Left renal cortex interstitium (tissue), 4 donors: ENCODE results near the gene CHRM5. TPM values are rescaled to one million over a fixed set of nuclear protein-coding genes. Genes with fewer than 3 reads are reported as not detected.

Source experiments
- DNase-seq, 4 donors: peaks; one replicate each; pipeline ENCODE4 v3.0.0-alpha.2; 2013; ENCODE audit warnings: low read depth in 4 of 4, low spot score in 2 of 4, missing footprints in 1 of 4
- polyA plus RNA-seq, 4 donors: library from polyadenylated mRNA; unstranded; fragments of 120-200 nt; gene quantifications; one replicate each; pipeline ENCODE4 v1.2.1, GENCODE V29; 2013; ENCODE audit not compliant: insufficient read length in 4 of 4

The CHRM5 gene
- polyA plus RNA-seq, 4 donors: 0.16 to 0.44 (median 0.31) TPM

DNA sequence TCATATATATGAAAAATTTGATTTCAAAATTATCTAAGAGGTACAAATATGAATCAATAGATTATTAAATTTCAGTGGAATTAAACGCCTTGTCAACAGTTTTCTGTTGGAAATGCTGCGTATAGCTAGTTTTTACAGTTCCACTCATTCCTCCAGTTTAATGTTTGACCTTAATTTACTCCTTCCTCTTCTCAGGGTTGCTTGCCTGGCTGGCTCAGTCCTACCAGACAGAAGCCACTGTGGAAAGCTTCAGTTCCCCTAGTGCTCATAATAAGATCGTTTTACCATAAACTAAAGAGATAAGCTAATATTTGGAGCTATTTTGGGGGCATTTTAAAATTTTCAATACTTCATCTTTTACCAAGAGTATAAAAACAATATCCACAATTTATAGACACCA, 110.6 kb downstream of the CHRM5 start:
- DNase-seq: no peak

DNA sequence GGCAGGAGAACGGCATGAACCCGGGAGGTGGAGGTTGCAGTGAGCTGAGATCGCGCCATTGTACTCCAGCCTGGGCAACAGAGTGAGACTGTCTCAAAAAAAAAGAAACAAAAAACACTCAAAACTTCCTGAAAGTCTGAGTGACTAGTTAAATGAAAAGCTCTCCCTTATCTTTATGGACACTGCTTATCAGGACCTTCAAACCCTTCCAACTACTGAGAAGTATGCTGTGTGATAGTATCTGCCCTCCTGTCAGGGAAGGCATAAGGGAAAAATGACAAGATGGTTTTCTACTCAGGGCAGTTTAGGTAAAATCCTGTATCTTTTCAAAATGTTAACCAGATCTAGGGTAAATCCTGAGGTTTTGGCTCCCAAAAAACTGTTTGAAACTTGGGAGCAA, 111.6 kb downstream of the CHRM5 start:
- no peak for DNase-seq

DNA sequence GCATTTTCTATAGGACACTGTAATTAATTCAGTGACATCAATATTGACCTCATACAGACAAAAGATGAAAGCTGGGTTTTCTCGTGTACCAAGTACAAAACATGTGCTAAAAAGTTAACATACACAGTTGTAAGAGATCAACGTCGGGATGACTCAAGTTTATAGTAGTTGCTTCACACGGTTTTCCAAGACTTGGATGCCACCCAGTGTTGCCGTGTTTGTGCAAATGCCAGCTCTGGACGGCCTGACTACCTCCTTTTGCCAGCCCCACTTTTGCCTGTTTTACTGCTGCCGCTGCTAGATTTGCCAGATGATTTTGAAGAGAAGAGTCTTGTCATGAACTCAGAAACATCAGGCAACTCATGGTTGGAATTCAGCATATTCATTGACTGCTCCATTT, 115.8 kb downstream of the CHRM5 start:
- no peak for DNase-seq

DNA sequence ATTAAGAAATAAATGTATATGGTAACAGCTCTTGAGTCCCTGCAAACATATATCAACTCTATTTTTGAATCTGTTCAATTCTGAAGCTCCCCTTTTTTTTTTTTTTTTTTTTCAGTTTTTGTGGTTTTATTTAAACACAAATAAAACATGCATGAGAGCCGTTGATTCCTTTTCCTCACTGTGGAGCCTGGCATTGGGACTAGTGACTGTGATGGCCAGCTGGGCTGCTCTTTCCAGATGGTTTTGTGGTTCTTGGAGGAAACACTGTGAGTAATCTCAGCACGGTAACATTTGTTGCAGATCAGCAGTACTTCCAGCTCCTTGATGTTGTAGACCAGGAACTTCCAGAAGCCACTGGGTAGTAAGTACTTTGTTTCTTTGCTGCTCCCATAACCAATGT, 117.4 kb downstream of the CHRM5 start:
- DNase-seq: no peak

DNA sequence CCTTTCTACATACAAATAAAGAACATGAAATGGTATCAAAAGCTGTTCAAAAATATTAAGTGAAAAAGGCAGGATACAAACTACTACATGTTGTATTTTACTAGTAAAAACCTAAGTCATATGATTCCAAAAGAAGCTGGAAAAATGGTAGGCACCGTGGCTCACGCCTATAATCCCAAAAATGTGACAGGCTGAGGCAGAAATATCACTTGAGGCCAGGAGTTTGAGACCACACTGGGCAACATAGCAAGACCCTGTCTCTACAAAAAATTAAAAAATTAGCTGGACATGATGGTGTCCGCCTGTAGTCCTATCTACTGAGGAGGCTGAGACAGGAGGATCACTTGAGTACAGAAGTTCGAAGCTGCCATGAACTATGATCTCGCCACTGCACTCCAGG, 131.6 kb downstream of the CHRM5 start:
- no peak for DNase-seq

DNA sequence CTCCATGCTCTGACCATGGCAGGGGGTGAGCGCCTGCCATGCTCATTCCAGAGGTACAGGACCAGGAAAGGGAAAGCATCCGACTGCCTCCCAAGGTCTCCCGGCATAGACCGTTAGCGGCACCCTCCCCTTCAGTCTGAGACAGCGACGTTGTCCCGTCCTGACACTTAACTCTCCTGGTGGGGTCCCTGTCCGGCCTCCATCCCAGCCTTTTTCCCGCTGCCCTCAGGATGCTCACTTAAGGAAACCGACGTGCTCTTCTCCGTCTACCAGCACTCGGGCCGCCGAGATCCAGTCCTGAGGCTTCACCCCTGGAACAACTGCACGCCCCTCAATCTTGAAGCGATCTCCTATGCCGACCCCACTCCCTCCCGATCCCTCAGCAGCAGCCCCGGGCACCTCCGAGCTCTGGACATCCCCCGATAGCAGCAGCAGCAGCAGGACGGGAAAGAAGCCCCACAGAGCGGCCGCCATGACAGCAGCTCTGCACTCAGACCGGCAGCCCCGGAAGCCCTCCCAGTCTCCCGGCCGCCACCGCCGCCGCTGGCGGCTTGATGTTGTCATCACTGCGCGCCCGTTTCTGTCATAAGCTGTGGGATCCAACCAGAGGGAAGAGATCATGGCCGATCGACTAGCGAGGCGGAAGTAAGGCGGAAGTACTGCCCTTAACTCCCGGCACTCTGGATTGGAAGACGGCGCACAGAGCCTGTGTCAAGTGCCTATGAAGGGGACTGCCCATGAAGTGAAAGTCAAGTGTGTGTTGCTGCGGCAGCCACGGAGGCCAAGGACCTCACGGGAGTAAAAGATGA, 133.3 kb downstream of the CHRM5 start, which contains the start of the genes EMC7 and PGBD4:
Gene EMC7 (minus strand): TSS at position 497 of the 809 bp plus-strand sequence. CDS start 23 bp downstream, at position 474.
Gene PGBD4 (plus strand): TSS at position 718 of the 809 bp plus-strand sequence. CDS start 449 bp downstream, outside the sequence.
- DNase-seq: peak; percentile 96 to 98 (median 96)

DNA sequence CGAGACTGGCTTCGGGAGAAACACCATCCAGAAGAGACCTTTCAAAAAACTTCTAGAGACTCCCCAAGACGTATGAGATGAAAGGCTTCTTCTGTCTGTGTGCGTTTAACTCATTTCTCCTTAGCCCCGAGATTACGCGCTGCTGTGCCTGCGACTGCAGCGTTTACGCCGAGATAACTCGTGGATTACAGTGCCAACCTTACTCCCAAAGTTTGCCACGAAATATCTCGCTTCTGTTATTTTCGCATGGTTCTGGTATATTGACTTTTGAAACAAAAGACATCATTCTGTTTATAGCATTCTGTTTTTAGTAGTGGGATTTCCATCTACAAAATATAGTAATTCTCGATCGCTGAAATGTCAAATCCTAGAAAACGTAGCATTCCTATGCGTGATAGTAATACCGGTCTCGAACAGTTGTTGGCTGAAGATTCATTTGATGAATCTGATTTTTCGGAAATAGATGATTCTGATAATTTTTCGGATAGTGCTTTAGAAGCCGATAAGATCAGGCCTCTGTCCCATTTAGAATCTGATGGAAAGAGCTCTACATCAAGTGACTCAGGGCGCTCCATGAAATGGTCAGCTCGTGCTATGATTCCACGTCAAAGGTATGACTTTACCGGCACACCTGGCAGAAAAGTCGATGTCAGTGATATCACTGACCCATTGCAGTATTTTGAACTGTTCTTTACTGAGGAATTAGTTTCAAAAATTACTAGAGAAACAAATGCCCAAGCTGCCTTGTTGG, 134.1 kb downstream of the CHRM5 start:
- DNase-seq: no peak

DNA sequence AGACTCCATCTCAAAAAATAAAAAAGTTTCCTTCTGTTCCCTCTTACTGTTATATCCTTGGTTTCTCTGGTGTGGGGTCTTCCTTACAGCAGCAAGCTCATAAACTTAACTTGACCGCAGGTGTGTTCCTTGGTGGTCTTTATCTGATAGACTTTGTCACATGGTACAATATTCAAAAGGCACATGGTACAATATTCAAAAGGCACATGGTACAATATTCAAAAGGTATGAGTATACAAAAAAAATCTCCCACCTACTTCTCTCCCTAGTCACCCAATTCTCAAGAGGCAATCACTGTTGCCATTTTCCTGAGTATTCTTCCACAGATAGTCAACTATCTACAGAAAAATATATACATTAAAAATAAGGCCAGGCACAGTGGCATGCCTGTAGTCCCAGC, 138.1 kb downstream of the CHRM5 start:
- no peak for DNase-seq

DNA sequence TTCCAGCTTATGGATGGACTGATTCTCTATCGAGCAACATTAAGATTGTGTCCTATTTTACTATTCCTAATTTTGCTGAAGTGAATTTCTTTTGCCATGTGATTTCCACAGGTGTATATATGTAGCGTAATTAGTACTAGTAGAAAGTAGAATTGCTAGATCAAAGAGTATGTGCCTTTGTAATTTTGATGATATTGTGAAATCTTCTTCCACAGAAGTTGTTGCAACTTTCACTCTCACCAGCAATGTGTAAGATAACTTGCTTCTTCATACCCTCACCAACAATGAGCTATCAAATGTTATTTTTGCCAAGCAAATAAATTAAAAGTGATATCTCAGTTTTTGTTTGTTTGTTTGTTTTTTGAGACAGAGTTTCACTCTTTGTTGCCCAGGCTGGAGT, 139.0 kb downstream of the CHRM5 start:
- DNase-seq: no peak

DNA sequence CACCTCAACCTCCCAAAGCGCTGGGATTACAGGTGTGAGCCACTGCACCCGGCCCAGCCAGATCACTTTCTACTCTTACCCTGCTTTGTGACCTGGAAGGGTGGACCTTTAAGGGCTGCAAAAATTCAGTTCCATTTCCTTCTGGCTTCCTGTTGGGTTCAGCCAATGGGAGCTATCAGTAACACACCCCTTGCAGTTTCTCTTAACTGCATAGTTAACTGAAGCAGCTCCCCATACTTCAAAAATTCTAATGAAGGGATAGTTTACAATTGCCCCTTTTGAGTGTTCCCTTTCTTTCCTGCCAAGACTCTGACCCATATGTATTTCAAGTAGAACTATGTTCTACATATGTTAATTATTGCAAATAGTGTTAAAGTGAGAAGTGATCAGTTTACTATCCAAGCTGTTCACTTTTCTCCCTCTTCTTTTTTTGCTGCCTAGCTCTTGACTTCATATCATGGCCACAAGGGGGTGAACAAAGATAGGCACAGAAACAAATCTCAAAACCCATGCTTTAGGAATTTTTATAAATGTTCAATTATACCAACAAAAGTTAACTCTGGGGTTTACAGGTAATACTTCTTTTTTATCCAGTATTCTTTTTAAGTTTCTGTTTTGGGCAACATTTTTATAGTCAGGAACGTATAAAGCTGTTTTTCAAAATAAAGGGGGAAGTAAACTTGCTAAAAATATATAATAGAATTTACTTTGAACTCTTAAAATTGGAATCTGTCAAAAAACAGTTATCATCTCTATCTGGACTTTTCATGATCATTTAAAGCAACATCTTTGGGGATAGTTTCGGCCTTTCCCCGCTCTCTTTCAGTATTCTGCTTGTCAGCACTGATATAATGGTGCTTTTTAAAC, 141.7 kb downstream of the CHRM5 start:
- DNase-seq: peak in 1 of 4 donors; percentile 23

DNA sequence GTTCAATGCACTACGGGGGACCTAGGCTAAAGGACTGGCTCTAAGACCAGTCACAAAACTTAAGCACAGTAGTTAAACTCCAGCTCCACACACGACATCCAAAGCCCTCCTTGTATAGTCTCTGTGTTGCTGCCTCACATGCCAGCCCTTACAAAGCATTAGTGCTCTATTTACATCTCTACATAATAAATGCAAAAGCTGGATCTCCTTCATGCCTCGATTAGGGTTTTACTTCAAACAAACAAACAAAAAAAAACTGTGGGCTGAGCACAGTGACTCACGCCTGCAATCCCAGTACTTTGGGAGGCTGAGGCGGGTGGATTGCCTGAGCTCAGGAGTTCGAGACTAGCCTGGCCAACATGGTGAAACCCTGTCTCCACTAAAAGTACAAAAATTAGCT, 143.2 kb downstream of the CHRM5 start:
- no peak for DNase-seq

DNA sequence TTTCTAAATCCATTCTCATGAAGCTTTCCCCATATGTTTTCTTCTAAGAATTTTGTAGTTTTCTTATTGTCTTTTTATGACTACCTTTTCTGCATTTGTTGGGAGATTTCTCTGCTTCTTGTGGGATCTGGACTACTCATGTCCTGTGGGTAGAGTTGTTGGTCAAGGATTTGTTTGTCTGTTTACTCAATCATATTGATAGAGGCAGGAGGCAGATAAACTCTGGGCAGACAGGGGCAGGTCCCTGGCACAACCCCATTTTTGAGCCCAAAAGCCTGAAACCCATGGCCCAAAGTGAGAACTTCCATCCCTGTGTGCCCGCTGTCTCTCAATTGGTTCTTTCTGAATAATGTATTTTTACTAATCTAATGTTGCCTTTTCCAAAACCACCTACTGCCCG, 145.9 kb downstream of the CHRM5 start:
- no peak for DNase-seq

DNA sequence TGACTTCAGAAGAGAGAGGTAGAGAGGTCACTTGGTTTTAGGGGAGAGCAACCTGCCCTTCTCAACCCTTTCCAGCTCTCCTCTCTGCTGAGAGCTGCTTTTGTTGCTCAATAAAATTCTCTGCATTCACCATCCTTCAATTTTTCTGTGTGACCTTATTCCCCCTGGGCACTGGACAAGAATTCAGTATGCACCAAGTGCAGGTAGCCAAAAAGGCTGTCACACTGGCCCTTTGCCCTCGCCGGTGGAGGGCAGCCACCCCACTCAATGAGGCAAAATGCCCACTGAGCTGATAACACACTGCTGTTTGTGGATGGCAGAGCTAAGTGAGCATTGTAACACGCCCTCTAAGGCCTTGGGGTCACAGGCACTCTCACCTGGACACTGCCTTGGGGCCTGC, 146.4 kb downstream of the CHRM5 start:
- DNase-seq: no peak

DNA sequence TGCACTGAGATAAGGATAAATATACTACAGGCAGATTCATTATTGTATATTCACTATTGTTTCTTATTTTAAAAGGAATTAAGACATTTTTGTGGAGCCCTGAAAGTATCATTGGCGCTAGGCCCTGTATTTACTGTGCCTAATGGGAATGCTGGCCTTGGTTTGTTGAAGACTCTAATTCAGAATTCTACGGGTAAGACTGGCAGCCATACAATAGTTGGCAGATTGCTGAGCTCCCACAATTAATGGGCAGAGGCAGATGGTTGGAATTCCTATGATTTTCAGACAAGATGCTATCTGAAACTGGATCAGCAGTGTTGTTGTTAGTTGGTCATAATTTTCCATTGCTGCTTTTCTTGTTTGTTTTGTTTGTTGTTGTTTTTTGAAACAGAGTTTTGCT, 148.3 kb downstream of the CHRM5 start:
- no peak for DNase-seq

Other genes starting within 250 kb of the CHRM5 start
- 10 to 100 TPM; 15.3 to 16.6 (median 15.8) TPM for gene AVEN, start 70.7 kb downstream of the CHRM5 start, polyA plus RNA-seq
- gene EMC7, start 133.4 kb downstream of the CHRM5 start, polyA plus RNA-seq: 100 to 1,000 TPM in 1 of 4 donors, 10 to 100 TPM in 3; 77.3 to 103 (median 83.4) TPM
- gene PGBD4, start 133.6 kb downstream of the CHRM5 start, polyA plus RNA-seq: 1 to 10 TPM; 1.6 to 2.6 (median 2.3) TPM
- gene KATNBL1, start 241.6 kb downstream of the CHRM5 start, polyA plus RNA-seq: 10 to 100 TPM; 49.1 to 99.3 (median 64.9) TPM